ENCODE results near the gene SYNRG. TPM values are rescaled to one million over a fixed set of nuclear protein-coding genes. Genes with fewer than 3 reads are reported as not detected.

The SYNRG gene
- total and polyA plus RNA-seq, 4 donors, result 6.5 to 20.5 (median 15.9) TPM

DNA sequence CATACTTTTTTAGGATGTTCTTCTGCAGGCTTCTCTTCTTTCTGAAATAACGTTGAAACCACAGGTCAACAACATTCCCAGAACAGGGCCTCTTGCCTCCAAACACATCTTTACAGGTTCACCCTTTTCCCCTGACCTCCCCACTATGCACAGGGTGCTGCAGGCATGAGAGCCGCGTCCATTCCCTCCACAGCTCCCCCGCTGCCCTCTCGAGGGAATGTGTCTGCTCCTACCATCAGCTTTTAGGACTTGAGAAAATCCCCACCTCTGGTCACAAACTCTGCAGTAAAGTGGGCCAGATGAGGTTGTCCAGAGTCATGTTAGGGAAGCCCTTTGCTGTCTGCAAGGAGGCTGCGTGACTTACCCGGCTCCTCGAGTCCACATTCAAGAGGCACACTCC lies 89.0 kb downstream of the SYNRG start:
- TF ChIP-seq HNF4G (IDR thresholded peaks at IDR 0.05), result no peak
- TF ChIP-seq RAD21 (IDR thresholded peaks at IDR 0.05), result no peak
- TF ChIP-seq YY1 (IDR thresholded peaks at IDR 0.05), result no peak
- TF ChIP-seq ZBTB33 (IDR thresholded peaks at IDR 0.05), result no peak
- TF ChIP-seq JUND (IDR thresholded peaks at IDR 0.05), result no peak
- no peak for TF ChIP-seq RXRA (IDR thresholded peaks at IDR 0.05)
- TF ChIP-seq, protein P1, sequence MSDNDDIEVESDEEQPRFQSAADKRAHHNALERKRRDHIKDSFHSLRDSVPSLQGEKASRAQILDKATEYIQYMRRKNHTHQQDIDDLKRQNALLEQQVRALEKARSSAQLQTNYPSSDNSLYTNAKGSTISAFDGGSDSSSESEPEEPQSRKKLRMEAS (IDR thresholded peaks at IDR 0.05), result no peak
- no peak for TF ChIP-seq CTCF (IDR thresholded peaks at IDR 0.05; ENCODE audit: low read depth, low read length, missing input control)
- no peak for TF ChIP-seq SP1 (IDR thresholded peaks at IDR 0.05)
- TF ChIP-seq, protein P2, sequence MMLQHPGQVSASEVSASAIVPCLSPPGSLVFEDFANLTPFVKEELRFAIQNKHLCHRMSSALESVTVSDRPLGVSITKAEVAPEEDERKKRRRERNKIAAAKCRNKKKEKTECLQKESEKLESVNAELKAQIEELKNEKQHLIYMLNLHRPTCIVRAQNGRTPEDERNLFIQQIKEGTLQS (IDR thresholded peaks at IDR 0.05), result no peak

DNA sequence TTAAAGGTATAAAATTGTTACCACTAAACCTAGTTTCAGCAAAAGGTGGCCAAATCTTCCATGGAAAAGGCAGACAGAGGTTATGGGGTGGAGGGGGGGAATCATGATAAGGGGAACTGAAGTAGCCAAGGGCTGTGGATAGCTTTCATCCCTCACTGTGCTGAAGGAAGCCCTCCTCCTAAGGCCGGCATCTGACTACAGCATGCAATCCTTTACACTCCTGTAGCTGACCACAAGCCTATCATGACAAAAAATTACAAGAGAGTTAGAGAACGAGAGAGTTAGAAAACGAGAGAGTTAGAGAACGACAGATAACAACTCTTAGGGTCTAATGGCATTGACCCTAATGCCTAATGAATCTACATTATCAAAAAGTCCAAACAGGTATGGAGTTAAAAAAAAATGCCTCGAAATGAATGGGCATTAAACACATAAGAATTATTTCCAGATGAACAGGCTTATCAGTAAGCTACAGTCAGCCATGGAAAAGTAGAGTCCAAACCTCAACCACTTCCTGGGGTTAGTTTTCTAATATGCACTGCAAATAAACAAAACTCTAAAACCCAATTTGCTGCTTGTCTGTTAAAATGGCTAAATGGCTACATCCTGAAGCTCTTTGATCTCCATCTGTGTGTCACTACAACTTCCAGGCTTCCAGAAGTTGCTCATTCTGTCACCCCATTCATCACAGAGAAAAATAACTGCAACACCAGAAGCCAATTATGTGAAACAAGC lies 89.8 kb downstream of the SYNRG start:
- Histone ChIP-seq H3K27me3 (ENCODE audit: control insufficient read depth in 4 of 4, insufficient read depth in 4 of 4, low read length in 3 of 4) (no peaks in the 10 kb centered on the region), H3K4me1 (ENCODE audit: control insufficient read depth in 4 of 4, insufficient read depth in 4 of 4, low read length in 3 of 4) (no peaks in the 10 kb centered on the region), H3K9ac (ENCODE audit: low read depth in 1 of 2, low read length in 2 of 2) (no peak overlapping the region), H3K9me3 (ENCODE audit: control insufficient read depth in 4 of 4, low read length in 3 of 4) (no peaks in the 10 kb centered on the region), H3K27ac (ENCODE audit: low read depth in 1 of 2, low read length in 2 of 2) (no peak overlapping the region), H3K36me3 (ENCODE audit: control insufficient read depth in 4 of 4, insufficient read depth in 3 of 4, low read depth in 1 of 4, low read length in 3 of 4) (peaks cover 5 to 40% (median 35%) of the 10 kb centered on the region in 4 donors), H3K4me3 (ENCODE audit: low read depth in 1 of 3, low read length in 3 of 3) (no peak overlapping the region)
- WGBS, result 80% methylated on average over 5 of the region's 5 CpGs
- DNase-seq (ENCODE audit: low spot score), result no peak
- no peak for TF ChIP-seq NR2F2 (IDR thresholded peaks at IDR 0.05)
- TF ChIP-seq SP1 (IDR thresholded peaks at IDR 0.05), result no peak
- TF ChIP-seq ZBTB33 (IDR thresholded peaks at IDR 0.05), result no peak
- TF ChIP-seq, protein P1 (IDR thresholded peaks at IDR 0.05), result no peak
- no peak for TF ChIP-seq EGR1 (IDR thresholded peaks at IDR 0.05; ENCODE audit: low read depth in 2 of 2)
- no peak for TF ChIP-seq HNF4G (IDR thresholded peaks at IDR 0.05)
- no peak for TF ChIP-seq RAD21 (IDR thresholded peaks at IDR 0.05)
- no peak for TF ChIP-seq JUND (IDR thresholded peaks at IDR 0.05)
- no peak for TF ChIP-seq FOXA1 (IDR thresholded peaks at IDR 0.05)
- TF ChIP-seq RXRA (IDR thresholded peaks at IDR 0.05), result no peak
- TF ChIP-seq CTCF (IDR thresholded peaks at IDR 0.05; ENCODE audit: low read depth, low read length, missing input control), result no peak
- TF ChIP-seq TAF1 (conservative IDR thresholded peaks at IDR 0.05), result no peak
- TF ChIP-seq, protein P2 (IDR thresholded peaks at IDR 0.05), result no peak
- no peak for TF ChIP-seq YY1 (IDR thresholded peaks at IDR 0.05)
- TF ChIP-seq GABPA (IDR thresholded peaks at IDR 0.05 in 1 of 2, conservative IDR thresholded peaks at IDR 0.05 in 1 of 2), result no peak
- no peak for TF ChIP-seq FOXA2 (IDR thresholded peaks at IDR 0.05)
- TF ChIP-seq, protein P3, sequence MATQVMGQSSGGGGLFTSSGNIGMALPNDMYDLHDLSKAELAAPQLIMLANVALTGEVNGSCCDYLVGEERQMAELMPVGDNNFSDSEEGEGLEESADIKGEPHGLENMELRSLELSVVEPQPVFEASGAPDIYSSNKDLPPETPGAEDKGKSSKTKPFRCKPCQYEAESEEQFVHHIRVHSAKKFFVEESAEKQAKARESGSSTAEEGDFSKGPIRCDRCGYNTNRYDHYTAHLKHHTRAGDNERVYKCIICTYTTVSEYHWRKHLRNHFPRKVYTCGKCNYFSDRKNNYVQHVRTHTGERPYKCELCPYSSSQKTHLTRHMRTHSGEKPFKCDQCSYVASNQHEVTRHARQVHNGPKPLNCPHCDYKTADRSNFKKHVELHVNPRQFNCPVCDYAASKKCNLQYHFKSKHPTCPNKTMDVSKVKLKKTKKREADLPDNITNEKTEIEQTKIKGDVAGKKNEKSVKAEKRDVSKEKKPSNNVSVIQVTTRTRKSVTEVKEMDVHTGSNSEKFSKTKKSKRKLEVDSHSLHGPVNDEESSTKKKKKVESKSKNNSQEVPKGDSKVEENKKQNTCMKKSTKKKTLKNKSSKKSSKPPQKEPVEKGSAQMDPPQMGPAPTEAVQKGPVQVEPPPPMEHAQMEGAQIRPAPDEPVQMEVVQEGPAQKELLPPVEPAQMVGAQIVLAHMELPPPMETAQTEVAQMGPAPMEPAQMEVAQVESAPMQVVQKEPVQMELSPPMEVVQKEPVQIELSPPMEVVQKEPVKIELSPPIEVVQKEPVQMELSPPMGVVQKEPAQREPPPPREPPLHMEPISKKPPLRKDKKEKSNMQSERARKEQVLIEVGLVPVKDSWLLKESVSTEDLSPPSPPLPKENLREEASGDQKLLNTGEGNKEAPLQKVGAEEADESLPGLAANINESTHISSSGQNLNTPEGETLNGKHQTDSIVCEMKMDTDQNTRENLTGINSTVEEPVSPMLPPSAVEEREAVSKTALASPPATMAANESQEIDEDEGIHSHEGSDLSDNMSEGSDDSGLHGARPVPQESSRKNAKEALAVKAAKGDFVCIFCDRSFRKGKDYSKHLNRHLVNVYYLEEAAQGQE (IDR thresholded peaks at IDR 0.05), result no peak

More for the DNA sequence above, 89.0 kb downstream of the SYNRG start:
- Histone ChIP-seq H3K27me3 (ENCODE audit: control insufficient read depth in 4 of 4, insufficient read depth in 4 of 4, low read length in 3 of 4) (no peaks in the 10 kb centered on the region), H3K4me1 (ENCODE audit: control insufficient read depth in 4 of 4, insufficient read depth in 4 of 4, low read length in 3 of 4) (no peaks in the 10 kb centered on the region), H3K36me3 (ENCODE audit: control insufficient read depth in 4 of 4, insufficient read depth in 3 of 4, low read depth in 1 of 4, low read length in 3 of 4) (peaks cover 5 to 43% (median 33%) of the 10 kb centered on the region in 4 donors), H3K9ac (ENCODE audit: low read depth in 1 of 2, low read length in 2 of 2) (no peak overlapping the region), H3K4me3 (ENCODE audit: low read depth in 1 of 3, low read length in 3 of 3) (no peak overlapping the region), H3K27ac (ENCODE audit: low read depth in 1 of 2, low read length in 2 of 2) (no peak overlapping the region), H3K9me3 (ENCODE audit: control insufficient read depth in 4 of 4, low read length in 3 of 4) (no peaks in the 10 kb centered on the region)
- DNase-seq (ENCODE audit: low spot score), result no peak
- 94% methylated on average over 8 of the region's 8 CpGs for WGBS

Data from liver (tissue), 9 donors.